ENCODE results near the gene MYB.

- TF ChIP-seq ZFP36 (IDR thresholded peaks at IDR 0.05; ENCODE audit: borderline replicate concordance, low read depth, low read length, partially characterized antibody) = no peak
- no peak for TF ChIP-seq DR1 (CRISPR knock-in tag; IDR thresholded peaks at IDR 0.05)
- no peak for TF ChIP-seq HHEX (CRISPR knock-in tag; IDR thresholded peaks at IDR 0.05)
- TF ChIP-seq NFE2L2 (IDR thresholded peaks at IDR 0.05; ENCODE audit: low read length) = no peak
- no peak for TF ChIP-seq HDAC6 (IDR thresholded peaks at IDR 0.05; ENCODE audit: low read depth, low read length)
- no peak for TF ChIP-seq RBFOX2 (IDR thresholded peaks at IDR 0.05; ENCODE audit: low read depth, low read length)
- no peak for TF ChIP-seq SIN3A (IDR thresholded peaks at IDR 0.05; ENCODE audit: borderline replicate concordance, low read depth, low read length)
- TF ChIP-seq U2AF2 (IDR thresholded peaks at IDR 0.05; ENCODE audit: low read depth, low read length) = no peak
- TF ChIP-seq SP2 (CRISPR knock-in tag; IDR thresholded peaks at IDR 0.05) = no peak
- no peak for TF ChIP-seq ZNF768 (CRISPR knock-in tag; IDR thresholded peaks at IDR 0.05)
- no peak for TF ChIP-seq CTCF (CRISPR knock-in tag; IDR thresholded peaks at IDR 0.05)
- TF ChIP-seq ZSCAN22 (CRISPR knock-in tag; IDR thresholded peaks at IDR 0.05) = no peak
- no peak for TF ChIP-seq ZNF724P (CRISPR knock-in tag; IDR thresholded peaks at IDR 0.05; ENCODE audit: borderline replicate concordance)
Measured at GRCh38 chr6:135236732-135237131, 55.6 kb downstream of the MYB start.
